Liver (tissue), 3 donors: ENCODE measurements around the gene TCFL5.

Experiments used
- ATF3 ChIP-seq: IDR thresholded peaks from 2 replicates; pipeline ENCODE4 v1.6.1; 2016; ENCODE audit warnings: antibody characterized with exemption
- CTCF ChIP-seq: fragments of 150-350 bp; IDR thresholded peaks from 2 replicates; pipeline ENCODE4 v1.5.1; 2017; ENCODE audit warnings: improper control_type of control experiment, low read depth, low read length; ENCODE audit not compliant: missing input control
- EGR1 ChIP-seq, 2 donors: IDR thresholded peaks; 2 replicates each; pipeline ENCODE4 v1.6.1; 2016 to 2018; ENCODE audit warnings: antibody characterized with exemption in 2 of 2, low read depth in 2 of 2
- FOXA2 ChIP-seq: IDR thresholded peaks from 2 replicates; pipeline ENCODE4 v1.6.1; 2016; ENCODE audit warnings: antibody characterized with exemption
- GABPA ChIP-seq, 2 donors: IDR thresholded peaks in 1 of 2; conservative IDR thresholded peaks in 1 of 2; 2 replicates each; pipeline ENCODE4 v1.6.1; 2016; ENCODE audit warnings: antibody characterized with exemption in 2 of 2, mild to moderate bottlenecking in 1 of 2, moderate library complexity in 1 of 2
- MAX ChIP-seq: IDR thresholded peaks from 2 replicates; pipeline ENCODE4 v1.6.1; 2016; ENCODE audit warnings: antibody characterized with exemption
- RAD21 ChIP-seq, 2 donors: IDR thresholded peaks; 2 replicates each; pipeline ENCODE4 v1.6.1; 2016; ENCODE audit warnings: antibody characterized with exemption in 2 of 2, mild to moderate bottlenecking in 2 of 2
- TAF1 ChIP-seq: conservative IDR thresholded peaks from 2 replicates; pipeline ENCODE4 v1.6.1; 2016; ENCODE audit warnings: antibody characterized with exemption, mild to moderate bottlenecking
- ZBTB33 ChIP-seq: IDR thresholded peaks from 2 replicates; pipeline ENCODE4 v1.6.1; 2016; ENCODE audit warnings: antibody characterized with exemption
- donor health status: healthy.
- donor health status: healthy.

GRCh38 chr20:62878244-62879038 is 16.8 kb upstream of the TCFL5 start:
- TF ChIP-seq GABPA (IDR thresholded peaks at IDR 0.05 in 1 of 2, conservative IDR thresholded peaks at IDR 0.05 in 1 of 2) (no peak), TAF1 (no peak), ZBTB33 (no peak), ATF3 (no peak), CTCF (no peak), RAD21 (IDR thresholded peaks at IDR 0.05) (no peak), MAX (no peak), EGR1 (IDR thresholded peaks at IDR 0.05; ENCODE audit: low read depth in 2 of 2) (no peak), FOXA2 (no peak)
